NCI-H128 (cell line): Measurements from ENCODE around the gene DBNL.
A peak's percentile ranks its signal among the peaks of the same experiment; 100 is the strongest.

ENCODE experiments used
- DNase-seq: peaks from one replicate; lab custom pipeline; 2025; ENCODE audit not compliant: unreplicated experiment; lab: John Stamatoyannopoulos, UW

The DBNL gene

GRCh38 chr7:44076101-44076895, 31.8 kb downstream of the DBNL start:
- DNase-seq: no peak

GRCh38 chr7:44077061-44077460, 32.6 kb downstream of the DBNL start:
- no peak for DNase-seq

- no peak for DNase-seq
Observed at GRCh38 chr7:44077681-44078091, 33.2 kb downstream of the DBNL start.

- DNase-seq: no peak
Observed at GRCh38 chr7:44078521-44078920, 34.0 kb downstream of the DBNL start.

GRCh38 chr7:44079331-44080021, 35.0 kb downstream of the DBNL start:
- DNase-seq: no peak

- no peak for DNase-seq
Observed at GRCh38 chr7:44080118-44080517, 35.6 kb downstream of the DBNL start.

GRCh38 chr7:44080686-44081265, 36.3 kb downstream of the DBNL start:
- no peak for DNase-seq

- no peak for DNase-seq
Observed at GRCh38 chr7:44081266-44081748, 36.8 kb downstream of the DBNL start.

GRCh38 chr7:44082541-44083207, 38.2 kb downstream of the DBNL start:
- DNase-seq: peak; percentile 95

- no peak for DNase-seq
Observed at GRCh38 chr7:44083796-44084195, 39.3 kb downstream of the DBNL start.

- no peak for DNase-seq
Observed at GRCh38 chr7:44084701-44085100, 40.2 kb downstream of the DBNL start.

GRCh38 chr7:44085546-44085945, 41.0 kb downstream of the DBNL start:
- no peak for DNase-seq

GRCh38 chr7:44086627-44087026, 42.1 kb downstream of the DBNL start:
- DNase-seq: no peak

GRCh38 chr7:44087911-44088838, 43.7 kb downstream of the DBNL start:
- no peak for DNase-seq

- no peak for DNase-seq
Observed at GRCh38 chr7:44093102-44093641, 48.7 kb downstream of the DBNL start.

- no peak for DNase-seq
Observed at GRCh38 chr7:44094365-44094764, 49.9 kb downstream of the DBNL start.

GRCh38 chr7:44094883-44095592, 50.5 kb downstream of the DBNL start:
- DNase-seq: no peak

GRCh38 chr7:44095781-44096180, 51.3 kb downstream of the DBNL start:
- no peak for DNase-seq

- no peak for DNase-seq
Observed at GRCh38 chr7:44096326-44096881, 51.9 kb downstream of the DBNL start.
